ENCODE results near the gene WRAP73.

Gene WRAP73

GRCh38 chr1:3681898-3682806 lies 32.2 kb upstream of the WRAP73 start:
- no peak for DNase-seq

- no peak for DNase-seq
Measured at GRCh38 chr1:3681231-3681897, 31.5 kb upstream of the WRAP73 start.

GRCh38 chr1:3680488-3681230 lies 30.8 kb upstream of the WRAP73 start:
- DNase-seq = no peak

GRCh38 chr1:3679799-3680453 lies 30.0 kb upstream of the WRAP73 start:
- DNase-seq = no peak

GRCh38 chr1:3679098-3679555 lies 29.2 kb upstream of the WRAP73 start:
- DNase-seq = no peak

GRCh38 chr1:3678361-3679097 lies 28.6 kb upstream of the WRAP73 start:
- DNase-seq = no peak

GRCh38 chr1:3677484-3677883 lies 27.6 kb upstream of the WRAP73 start:
- no peak for DNase-seq

- DNase-seq = peak in 1 of 2 donors; percentile 13
Measured at GRCh38 chr1:3676581-3677470, 26.9 kb upstream of the WRAP73 start.

GRCh38 chr1:3675436-3675835 lies 25.5 kb upstream of the WRAP73 start:
- DNase-seq = no peak

GRCh38 chr1:3674100-3675094 lies 24.5 kb upstream of the WRAP73 start:
- DNase-seq = no peak

- no peak for DNase-seq
Measured at GRCh38 chr1:3673381-3674099, 23.6 kb upstream of the WRAP73 start.

- DNase-seq = no peak
Measured at GRCh38 chr1:3672971-3673361, 23.1 kb upstream of the WRAP73 start.

GRCh38 chr1:3672231-3672970 lies 22.5 kb upstream of the WRAP73 start:
- no peak for DNase-seq

GRCh38 chr1:3671371-3672180 lies 21.7 kb upstream of the WRAP73 start:
- DNase-seq = no peak

- DNase-seq = no peak
Measured at GRCh38 chr1:3670823-3671265, 20.9 kb upstream of the WRAP73 start.

GRCh38 chr1:3669971-3670431 lies 20.1 kb upstream of the WRAP73 start:
- no peak for DNase-seq

GRCh38 chr1:3669421-3669821 lies 19.5 kb upstream of the WRAP73 start:
- DNase-seq = no peak
